Thyroid gland (tissue), 4 donors: ENCODE measurements around the gene BLNK. TPM values are rescaled to one million over a fixed set of nuclear protein-coding genes. Genes with fewer than 3 reads are reported as not detected.

Source experiments
- DNase-seq, 2 donors: peaks; one replicate each; pipeline ENCODE4 v3.0.0-alpha.2; 2019
- H3K27ac ChIP-seq, 3 donors: fragments of 200-600 bp; sonication (generic); 1 replicate in 2 of 3; 2 replicates in 1 of 3; pipeline ENCODE4 v1.5.1; 2016 to 2019; ENCODE audit warnings: mild to moderate bottlenecking in 1 of 3, moderate library complexity in 1 of 3
- H3K27me3 ChIP-seq: fragments of 200-600 bp; sonication (generic); one replicate; pipeline ENCODE4 v1.5.1; 2019
- H3K36me3 ChIP-seq, 2 donors: fragments of 200-600 bp; sonication (generic); one replicate each; pipeline ENCODE4 v1.5.1; 2016 to 2019
- H3K4me1 ChIP-seq, 2 donors: fragments of 200-600 bp; sonication (generic); one replicate each; pipeline ENCODE4 v1.5.1; 2017 to 2019
- H3K4me3 ChIP-seq, 3 donors: fragments of 200-600 bp; sonication (generic); replicated peaks in 1 of 3; 1 replicate in 2 of 3; 2 replicates in 1 of 3; pipeline ENCODE4 v1.5.1; 2016; ENCODE audit warnings: mild to moderate bottlenecking in 1 of 3
- H3K9me3 ChIP-seq: fragments of 200-600 bp; sonication (generic); one replicate; pipeline ENCODE4 v1.5.1; 2017
- CTCF ChIP-seq, 6 experiments: fragments of 200-600 bp in 3 of 6; fragments of 450-650 bp in 3 of 6; sonication (generic) in 3 of 6; IDR thresholded peaks; one replicate each; pipeline ENCODE4 v1.5.1; 2016 to 2019; ENCODE audit warnings: antibody characterized with exemption in 6 of 6, mild to moderate bottlenecking in 2 of 6, inconsistent platforms in 1 of 6, moderate library complexity in 1 of 6
- POLR2A ChIP-seq, 2 donors: fragments of 450-650 bp; IDR thresholded peaks; one replicate each; pipeline ENCODE4 v1.6.1; 2017; ENCODE audit warnings: antibody characterized with exemption in 2 of 2, mild to moderate bottlenecking in 2 of 2, moderate library complexity in 1 of 2
- WGBS, 2 donors: methylation state at CpG; one replicate each; pipeline ENCODE4 v1.1.5; 2017; 5-methylcytosine and 5-hydroxymethylcytosine counted together
- intact Hi-C: fragments of 100-400 bp; cut with DNase I; formaldehyde crosslinking; loops from one replicate; pipeline ENCODE4 v1.15.1; 2023
- total RNA-seq, 4 donors: library from RNA; depleted of rRNA; stranded (reverse); fragments of >200 nt; gene quantifications; one replicate each; pipeline ENCODE4 v1.2.3, GENCODE V29; 2016

The BLNK gene
- total RNA-seq, 4 donors from 2014 or later = 5.8 to 36.9 (median 25.7) TPM

- no peak for TF ChIP-seq CTCF (IDR thresholded peaks at IDR 0.05)
- TF ChIP-seq POLR2A (IDR thresholded peaks at IDR 0.05) = no peak
- no peaks in the 10 kb centered on the region for H3K27me3 ChIP-seq
- WGBS, 2 donors = 95% methylated on average over 4 of the region's 4 CpGs
These were observed 6.4 kb downstream of the BLNK start for GRCh38 chr10:96264938-96265337.

GRCh38 chr10:96263669-96264068 lies 7.7 kb downstream of the BLNK start:
- intact Hi-C loops = no loop called here
- WGBS, 2 donors = 65 to 79% methylated on average over 4 of the region's 4 CpGs
- Histone ChIP-seq H3K4me3 (no peak overlapping the region), H3K9me3 (no peaks in the 10 kb centered on the region), H3K27me3 (no peaks in the 10 kb centered on the region), H3K36me3 (no peaks in the 10 kb centered on the region), H3K27ac (no peak overlapping the region), H3K4me1 (peaks cover 9 to 11% of the 10 kb centered on the region in 2 donors)
- peak in 1 of 2 donors; percentile 30 for DNase-seq
- no peak for TF ChIP-seq POLR2A (IDR thresholded peaks at IDR 0.05)

More at GRCh38 chr10:96264938-96265337, 6.4 kb downstream of the BLNK start:
- intact Hi-C loops = no loop called here
- Histone ChIP-seq H3K36me3 (no peaks in the 10 kb centered on the region), H3K4me1 (peaks cover 18 to 23% of the 10 kb centered on the region in 2 donors), H3K27ac (no peak overlapping the region), H3K9me3 (no peaks in the 10 kb centered on the region), H3K4me3 (no peak overlapping the region)
- no peak for DNase-seq

GRCh38 chr10:96263176-96263575 lies 8.2 kb downstream of the BLNK start:
- intact Hi-C loops = no loop called here
- peaks cover 8 to 10% of the 10 kb centered on the region in 2 donors for H3K4me1 ChIP-seq
- H3K9me3 ChIP-seq = no peaks in the 10 kb centered on the region
- TF ChIP-seq CTCF (IDR thresholded peaks at IDR 0.05) = no peak
- H3K27me3 ChIP-seq = no peaks in the 10 kb centered on the region
- no peak overlapping the region for H3K27ac ChIP-seq
- H3K4me3 ChIP-seq = no peak overlapping the region
- 83 to 94% methylated on average over 4 of the region's 4 CpGs for WGBS, 2 donors
- DNase-seq = no peak
- H3K36me3 ChIP-seq = no peaks in the 10 kb centered on the region

GRCh38 chr10:96261930-96262329 lies 9.4 kb downstream of the BLNK start:
- H3K27ac ChIP-seq = no peak overlapping the region
- 89 to 92% methylated on average over 3 of the region's 3 CpGs for WGBS, 2 donors
- intact Hi-C loops = no loop called here
- H3K4me3 ChIP-seq = no peak overlapping the region
- TF ChIP-seq POLR2A (IDR thresholded peaks at IDR 0.05) (no peak), CTCF (IDR thresholded peaks at IDR 0.05) (no peak)
- no peaks in the 10 kb centered on the region for H3K9me3 ChIP-seq
- peaks cover 5 to 10% of the 10 kb centered on the region in 2 donors for H3K4me1 ChIP-seq
- DNase-seq = no peak
- H3K27me3 ChIP-seq = no peaks in the 10 kb centered on the region
- no peaks in the 10 kb centered on the region for H3K36me3 ChIP-seq

- Histone ChIP-seq H3K27me3 (no peaks in the 10 kb centered on the region), H3K4me3 (no peak overlapping the region), H3K27ac (no peak overlapping the region), H3K36me3 (no peaks in the 10 kb centered on the region), H3K4me1 (peaks cover under 1 to 4% of the 10 kb centered on the region in 2 donors), H3K9me3 (no peaks in the 10 kb centered on the region)
- no peak for DNase-seq
- WGBS, 2 donors = 95% methylated on average over 2 of the region's 2 CpGs
- no peak for TF ChIP-seq CTCF (IDR thresholded peaks at IDR 0.05)
- intact Hi-C loops = no loop called here
These were observed 10.2 kb downstream of the BLNK start for GRCh38 chr10:96261132-96261531.

- Histone ChIP-seq H3K36me3 (no peaks in the 10 kb centered on the region), H3K4me1 (no peaks in the 10 kb centered on the region), H3K27ac (no peak overlapping the region), H3K9me3 (no peaks in the 10 kb centered on the region), H3K4me3 (no peak overlapping the region), H3K27me3 (no peaks in the 10 kb centered on the region)
- DNase-seq = no peak
- intact Hi-C loops = no loop called here
- 80 to 81% methylated on average over 3 of the region's 3 CpGs for WGBS, 2 donors
- no peak for TF ChIP-seq CTCF (IDR thresholded peaks at IDR 0.05)
- no peak for TF ChIP-seq POLR2A (IDR thresholded peaks at IDR 0.05)
These were observed 11.4 kb downstream of the BLNK start for GRCh38 chr10:96260014-96260413.
